ENCODE measurements around the gene TULP1. TPM values are rescaled to one million over a fixed set of nuclear protein-coding genes. Genes with fewer than 3 reads are reported as not detected.
"Not testable (repeated sequence)": the region's sequence is repeated elsewhere in the genome, so short reads cannot be mapped to it uniquely, and the experiment has no call there.

TULP1 gene
- total RNA-seq, 2 donors from 2014 or later = 0.27 TPM; not detected in 1

DNA sequence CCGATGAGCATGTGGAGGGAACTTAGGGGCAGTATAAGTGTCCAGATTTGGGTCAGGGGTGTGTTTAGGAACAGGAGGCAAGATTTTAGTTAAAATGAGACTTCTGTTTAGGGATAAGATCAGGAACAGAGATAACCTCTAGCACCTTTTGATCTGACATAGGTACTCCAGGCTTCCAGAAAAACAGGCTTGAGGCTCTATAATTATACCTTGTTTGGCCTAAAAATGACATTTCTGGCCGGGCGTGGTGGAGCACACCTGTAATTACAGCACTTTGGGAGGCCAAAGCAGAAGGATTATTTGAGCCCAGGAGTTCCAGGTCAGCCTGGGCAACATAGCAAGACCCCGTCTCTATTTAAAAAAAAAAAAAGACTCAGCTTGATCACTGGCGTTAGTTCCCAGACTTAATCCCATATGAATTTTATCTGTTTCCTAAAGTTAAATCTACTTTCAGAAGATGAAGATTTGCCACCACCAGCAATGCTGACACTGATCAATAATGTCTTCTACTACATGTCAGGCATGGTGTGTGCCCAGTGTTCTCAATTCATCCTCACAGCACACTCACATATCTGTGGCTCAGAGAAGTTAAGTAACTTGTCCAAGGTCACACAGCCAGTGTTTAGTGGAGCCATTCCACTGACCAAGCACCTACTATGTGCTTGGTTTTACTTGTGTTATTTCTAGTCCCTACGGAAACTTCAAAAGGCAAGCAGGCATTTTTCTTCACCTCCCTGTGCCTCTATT is 6.0 kb upstream of the TULP1 start:
- DNase-seq (ENCODE audit: low spot score) = no peak
- TF ChIP-seq, protein P1, sequence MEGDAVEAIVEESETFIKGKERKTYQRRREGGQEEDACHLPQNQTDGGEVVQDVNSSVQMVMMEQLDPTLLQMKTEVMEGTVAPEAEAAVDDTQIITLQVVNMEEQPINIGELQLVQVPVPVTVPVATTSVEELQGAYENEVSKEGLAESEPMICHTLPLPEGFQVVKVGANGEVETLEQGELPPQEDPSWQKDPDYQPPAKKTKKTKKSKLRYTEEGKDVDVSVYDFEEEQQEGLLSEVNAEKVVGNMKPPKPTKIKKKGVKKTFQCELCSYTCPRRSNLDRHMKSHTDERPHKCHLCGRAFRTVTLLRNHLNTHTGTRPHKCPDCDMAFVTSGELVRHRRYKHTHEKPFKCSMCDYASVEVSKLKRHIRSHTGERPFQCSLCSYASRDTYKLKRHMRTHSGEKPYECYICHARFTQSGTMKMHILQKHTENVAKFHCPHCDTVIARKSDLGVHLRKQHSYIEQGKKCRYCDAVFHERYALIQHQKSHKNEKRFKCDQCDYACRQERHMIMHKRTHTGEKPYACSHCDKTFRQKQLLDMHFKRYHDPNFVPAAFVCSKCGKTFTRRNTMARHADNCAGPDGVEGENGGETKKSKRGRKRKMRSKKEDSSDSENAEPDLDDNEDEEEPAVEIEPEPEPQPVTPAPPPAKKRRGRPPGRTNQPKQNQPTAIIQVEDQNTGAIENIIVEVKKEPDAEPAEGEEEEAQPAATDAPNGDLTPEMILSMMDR (IDR thresholded peaks at IDR 0.05) = no peak
- TF ChIP-seq POLR2AphosphoS5 (IDR thresholded peaks at IDR 0.05) = no peak
- TF ChIP-seq POLR2A (IDR thresholded peaks at IDR 0.05) = no peak
- Histone ChIP-seq H3K36me3 (no peaks in the 10 kb centered on the region), H3K4me3 (no peak overlapping the region), H3K27me3 (replicated peaks; ENCODE audit: insufficient read depth) (no peaks in the 10 kb centered on the region), H3K9me3 (no peaks in the 10 kb centered on the region), H3K4me1 (replicated peaks) (no peaks in the 10 kb centered on the region), H3K27ac (no peak overlapping the region)
- intact Hi-C loops (cut with DNase I) = no loop called here
- 96% methylated on average over 6 of the region's 6 CpGs for WGBS

DNA sequence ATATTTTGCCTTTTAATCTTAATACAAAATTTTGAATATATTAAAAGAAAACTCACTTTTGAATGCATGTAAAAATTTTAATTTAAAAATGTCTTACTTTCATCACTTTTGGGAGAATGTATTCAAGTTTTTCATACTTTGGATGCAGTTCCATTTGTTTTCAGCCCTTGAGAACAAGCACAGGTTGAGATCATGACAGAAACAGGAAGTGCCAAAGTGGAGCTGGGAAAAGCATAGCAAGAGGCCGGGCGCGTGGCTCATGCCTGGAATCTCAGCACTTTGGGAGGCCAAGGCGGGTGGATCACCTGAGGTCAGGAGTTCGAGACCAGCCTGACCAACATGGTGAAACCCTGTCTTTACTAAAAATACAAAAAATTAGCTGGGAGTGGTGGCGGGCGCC is 5.3 kb upstream of the TULP1 start:
- H3K36me3 ChIP-seq; H3K4me1 ChIP-seq (replicated peaks); H3K27me3 ChIP-seq (replicated peaks; ENCODE audit: insufficient read depth); DNase-seq (ENCODE audit: low spot score); H3K9me3 ChIP-seq; H3K27ac ChIP-seq; H3K4me3 ChIP-seq; intact Hi-C loops (cut with DNase I): not testable (repeated sequence)
- WGBS = 79% methylated on average over 7 of the region's 7 CpGs

DNA sequence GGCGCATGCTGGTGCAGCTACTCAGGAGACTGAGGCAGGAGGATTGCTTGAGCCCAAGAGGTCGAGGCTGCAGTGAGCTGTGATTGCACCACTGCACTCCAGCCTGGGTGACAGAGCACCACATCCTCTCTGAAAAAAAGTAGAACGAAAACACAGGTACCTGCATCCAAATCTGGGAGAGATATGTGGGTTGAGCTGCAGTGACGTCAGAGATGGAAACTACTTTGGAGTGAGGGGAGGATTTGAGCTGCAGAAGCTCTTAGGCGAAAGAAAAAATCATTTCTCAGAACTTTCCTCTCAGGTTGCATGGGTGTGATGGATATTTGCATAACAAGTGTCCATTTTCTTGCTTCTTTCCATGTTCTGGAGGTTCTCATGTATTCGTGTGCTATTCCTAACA is 4.0 kb upstream of the TULP1 start:
- no peaks in the 10 kb centered on the region for H3K9me3 ChIP-seq
- no peaks in the 10 kb centered on the region for H3K36me3 ChIP-seq
- no peaks in the 10 kb centered on the region for H3K4me1 ChIP-seq (replicated peaks)
- no peaks in the 10 kb centered on the region for H3K27me3 ChIP-seq (replicated peaks; ENCODE audit: insufficient read depth)
- DNase-seq (ENCODE audit: low spot score) = no peak
- TF ChIP-seq POLR2A (IDR thresholded peaks at IDR 0.05) (no peak), POLR2AphosphoS5 (IDR thresholded peaks at IDR 0.05) (no peak)
- TF ChIP-seq, protein P1 (IDR thresholded peaks at IDR 0.05) = no peak
- intact Hi-C loops (cut with DNase I) = no loop called here
- H3K27ac ChIP-seq = no peak overlapping the region
- WGBS = 71% methylated on average over 6 of the region's 6 CpGs
- H3K4me3 ChIP-seq = no peak overlapping the region

DNA sequence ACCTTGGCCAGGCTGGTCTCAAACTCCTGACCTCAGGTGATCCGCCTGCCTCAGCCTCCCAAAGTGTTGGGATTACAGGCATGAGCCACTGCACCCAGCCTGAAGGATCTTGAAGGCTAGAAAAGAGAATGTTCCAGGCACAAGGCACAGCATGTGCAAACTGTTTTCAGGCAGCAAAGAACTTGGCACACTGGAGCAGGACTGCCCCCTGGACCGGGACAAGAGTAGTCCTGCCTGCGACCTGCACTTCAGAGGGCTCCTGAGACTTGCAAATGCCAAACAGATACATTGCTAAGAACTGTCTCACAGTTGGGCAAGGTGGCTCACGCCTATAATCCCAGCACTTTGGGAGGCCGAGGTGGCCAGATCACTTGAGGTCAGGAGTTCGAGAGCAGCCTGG is 3.2 kb upstream of the TULP1 start:
- DNase-seq (ENCODE audit: low spot score); H3K4me3 ChIP-seq; intact Hi-C loops (cut with DNase I); H3K36me3 ChIP-seq; H3K4me1 ChIP-seq (replicated peaks); H3K9me3 ChIP-seq; H3K27ac ChIP-seq; H3K27me3 ChIP-seq (replicated peaks; ENCODE audit: insufficient read depth): not testable (repeated sequence)
- WGBS = 84% methylated on average over 6 of the region's 6 CpGs

DNA sequence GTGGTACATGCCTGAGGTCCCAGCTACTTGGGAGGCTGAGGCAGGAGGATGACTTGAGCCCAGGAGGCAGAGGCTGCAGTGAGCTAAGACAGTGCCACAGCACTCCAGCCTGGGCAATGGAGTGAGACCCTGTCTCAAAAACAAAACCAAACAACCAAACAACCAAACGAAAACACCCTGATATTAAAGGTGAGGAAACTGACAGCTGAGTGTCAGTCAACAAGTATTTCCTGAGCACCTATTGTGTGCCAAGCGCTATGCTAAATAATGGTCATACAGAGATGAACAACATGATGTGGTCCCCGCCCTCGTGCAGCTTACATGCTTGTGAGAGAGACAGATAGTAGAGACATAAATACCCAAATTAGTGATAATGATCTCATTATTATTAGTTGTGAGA is 1.9 kb upstream of the TULP1 start:
- no peaks in the 10 kb centered on the region for H3K9me3 ChIP-seq
- no peak overlapping the region for H3K4me3 ChIP-seq
- TF ChIP-seq POLR2AphosphoS5 (IDR thresholded peaks at IDR 0.05) (no peak), POLR2A (IDR thresholded peaks at IDR 0.05) (no peak)
- TF ChIP-seq, protein P1 (IDR thresholded peaks at IDR 0.05) = no peak
- no peaks in the 10 kb centered on the region for H3K27me3 ChIP-seq (replicated peaks; ENCODE audit: insufficient read depth)
- no peak overlapping the region for H3K27ac ChIP-seq
- no peak for DNase-seq (ENCODE audit: low spot score)
- H3K36me3 ChIP-seq = no peaks in the 10 kb centered on the region
- WGBS = 83% methylated on average over 4 of the region's 4 CpGs
- intact Hi-C loops (cut with DNase I) = no loop called here
- no peaks in the 10 kb centered on the region for H3K4me1 ChIP-seq (replicated peaks)

DNA sequence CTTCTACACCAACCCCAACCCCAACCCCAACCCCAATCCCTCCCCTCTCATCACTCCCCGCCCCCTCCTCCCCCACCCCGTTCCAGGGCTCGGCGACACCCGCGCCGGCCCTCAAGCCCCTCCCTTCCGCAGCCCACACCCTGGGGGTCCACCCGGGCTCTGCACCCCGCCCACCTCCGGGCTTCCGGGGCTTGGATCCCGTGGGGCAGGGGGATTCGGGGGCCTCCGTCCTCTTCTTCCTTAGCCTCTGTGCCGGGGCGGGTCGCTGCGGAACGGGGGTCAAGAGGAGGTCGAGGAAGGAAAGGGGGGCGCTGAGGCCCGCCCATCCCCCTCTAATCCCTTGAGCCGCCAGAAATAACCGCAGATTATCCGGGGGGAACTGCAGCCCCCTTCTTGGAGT is 690 bp downstream of the TULP1 start:
- Histone ChIP-seq H3K9me3 (no peaks in the 10 kb centered on the region), H3K27me3 (replicated peaks; ENCODE audit: insufficient read depth) (no peaks in the 10 kb centered on the region), H3K4me3 (peak overlapping the region; percentile 4 to 12), H3K4me1 (replicated peaks) (no peaks in the 10 kb centered on the region), H3K27ac (no peak overlapping the region), H3K36me3 (no peaks in the 10 kb centered on the region)
- intact Hi-C loops (cut with DNase I) = no loop called here
- 12% methylated on average over 19 of the region's 26 CpGs for WGBS
- no peak for DNase-seq (ENCODE audit: low spot score)
- TF ChIP-seq POLR2A (IDR thresholded peaks at IDR 0.05) (no peak), POLR2AphosphoS5 (IDR thresholded peaks at IDR 0.05) (no peak)
- TF ChIP-seq, protein P1 (IDR thresholded peaks at IDR 0.05) = no peak
